HG03457 (cell line): ENCODE measurements around the gene CD33.
"Not testable (repeated sequence)": the region's sequence is repeated elsewhere in the genome, so short reads cannot be mapped to it uniquely, and the experiment has no call there.

Experiments used
- ATAC-seq: cut with Tn5 transposase; IDR thresholded peaks from one replicate; pipeline ENCODE4 v1.9.1; 2021; ENCODE audit warnings: moderate number of reproducible peaks; ENCODE audit not compliant: unreplicated experiment

CD33 gene

GRCh38 chr19:51224898-51225393, at the start of gene CD33:
Gene CD33, plus strand, starts transcription at chr19:51225080. Its CDS starts 39 bp downstream, at chr19:51225119.
- not testable (repeated sequence) for ATAC-seq

- ATAC-seq, result no peak
Observed at GRCh38 chr19:51179256-51179655, 45.6 kb upstream of the CD33 start.

- ATAC-seq, result no peak
Observed at GRCh38 chr19:51181377-51181912, 43.4 kb upstream of the CD33 start.

- ATAC-seq, result no peak
Observed at GRCh38 chr19:51181913-51182419, 42.9 kb upstream of the CD33 start.

GRCh38 chr19:51183629-51184028, 41.3 kb upstream of the CD33 start:
- no peak for ATAC-seq

- no peak for ATAC-seq
Observed at GRCh38 chr19:51185069-51185867, 39.6 kb upstream of the CD33 start.

GRCh38 chr19:51185868-51186215, 39.0 kb upstream of the CD33 start:
- no peak for ATAC-seq

GRCh38 chr19:51186323-51186722, 38.6 kb upstream of the CD33 start:
- ATAC-seq, result no peak

GRCh38 chr19:51187395-51188226, 37.3 kb upstream of the CD33 start:
- no peak for ATAC-seq

- ATAC-seq, result no peak
Observed at GRCh38 chr19:51188227-51188559, 36.7 kb upstream of the CD33 start.

GRCh38 chr19:51192689-51193088, 32.2 kb upstream of the CD33 start:
- ATAC-seq, result no peak

- ATAC-seq, result no peak
Observed at GRCh38 chr19:51194527-51195315, 30.2 kb upstream of the CD33 start.

GRCh38 chr19:51195316-51195586, 29.6 kb upstream of the CD33 start:
- ATAC-seq, result no peak

GRCh38 chr19:51195616-51196015, 29.3 kb upstream of the CD33 start:
- ATAC-seq, result no peak

GRCh38 chr19:51196181-51196580, 28.7 kb upstream of the CD33 start:
- no peak for ATAC-seq

GRCh38 chr19:51198641-51199040, 26.2 kb upstream of the CD33 start:
- ATAC-seq, result no peak

- no peak for ATAC-seq
Observed at GRCh38 chr19:51200071-51200666, 24.7 kb upstream of the CD33 start.

GRCh38 chr19:51201712-51202111, 23.2 kb upstream of the CD33 start:
- no peak for ATAC-seq

GRCh38 chr19:51203916-51204315, 21.0 kb upstream of the CD33 start:
- no peak for ATAC-seq

- ATAC-seq, result no peak
Observed at GRCh38 chr19:51204321-51204720, 20.6 kb upstream of the CD33 start.

- ATAC-seq, result no peak
Observed at GRCh38 chr19:51207747-51208146, 17.1 kb upstream of the CD33 start.
